GM12801 (cell line): ENCODE measurements around the gene MRNIP.

Experiments used
- CTCF ChIP-seq: IDR thresholded peaks from one replicate; pipeline ENCODE4 v1.5.1; 2011; ENCODE audit warnings: control low read depth; ENCODE audit not compliant: insufficient read length; ENCODE audit errors: extremely low read depth

Gene MRNIP

GRCh38 chr5:179858586-179859427 is at the start of gene MRNIP:
MRNIP (minus strand) TSS chr5:179858817; CDS start chr5:179858796, 21 bp downstream.
- TF ChIP-seq CTCF = no peak

GRCh38 chr5:179907556-179908324 is 49.1 kb upstream of the MRNIP start, which contains the start of gene TBC1D9B:
TBC1D9B (minus strand) TSS chr5:179907897; CDS start chr5:179907821, 76 bp downstream.
- no peak for TF ChIP-seq CTCF

- no peak for TF ChIP-seq CTCF
These were observed 48.4 kb upstream of the MRNIP start for GRCh38 chr5:179906795-179907555.

- no peak for TF ChIP-seq CTCF
These were observed 47.7 kb upstream of the MRNIP start for GRCh38 chr5:179906294-179906794.

GRCh38 chr5:179905161-179905560 is 46.5 kb upstream of the MRNIP start:
- TF ChIP-seq CTCF = no peak

- no peak for TF ChIP-seq CTCF
These were observed 46.0 kb upstream of the MRNIP start for GRCh38 chr5:179904463-179905160.
